GM12891 (cell line): ENCODE measurements around the gene PRRT1B.
"Not testable (repeated sequence)": the region's sequence is repeated elsewhere in the genome, so short reads cannot be mapped to it uniquely, and the experiment has no call there.

ENCODE experiments used
- DNase-seq: peaks from one replicate; pipeline ENCODE4 v3.0.0; 2011; ENCODE audit warnings: low spot score; ENCODE audit not compliant: insufficient read length
- FAIRE-seq: peaks from 2 replicates; lab custom pipeline; 2011; peaks lifted over from hg19 to GRCh38; lab: Jason Lieb, UNC
- PAX5 ChIP-seq: IDR thresholded peaks from 2 replicates; pipeline ENCODE4 v1.6.1; 2011; ENCODE audit warnings: low read length, moderate library complexity, mild to moderate bottlenecking; ENCODE audit not compliant: insufficient read depth, severe bottlenecking
- POLR2A ChIP-seq: IDR thresholded peaks from 2 replicates; pipeline ENCODE4 v1.6.1; 2011; ENCODE audit warnings: low read depth, low read length, control low read depth
- POLR2AphosphoS5 ChIP-seq: IDR thresholded peaks from 2 replicates; pipeline ENCODE4 v1.6.1; 2011; ENCODE audit warnings: low read depth, low read length, control low read depth
- POU2F2 ChIP-seq: IDR thresholded peaks from 2 replicates; pipeline ENCODE4 v1.6.1; 2011; ENCODE audit warnings: low read depth, mild to moderate bottlenecking, control low read depth, low read length, moderate library complexity
- SPI1 ChIP-seq: IDR thresholded peaks from 2 replicates; pipeline ENCODE4 v1.6.1; 2011; ENCODE audit warnings: low read depth, low read length, control low read depth
- TAF1 ChIP-seq: IDR thresholded peaks from 2 replicates; pipeline ENCODE4 v1.6.1; 2011; ENCODE audit warnings: low read depth, low read length, control low read depth

PRRT1B gene

GRCh38 chr9:131511416-131511815 lies 33.9 kb upstream of the PRRT1B start:
- DNase-seq (no peak), FAIRE-seq (no peak)
- no peak for TF ChIP-seq POU2F2
- no peak for TF ChIP-seq SPI1
- TF ChIP-seq PAX5, result no peak
- TF ChIP-seq POLR2A, result no peak
- TF ChIP-seq POLR2AphosphoS5, result no peak
- no peak for TF ChIP-seq TAF1

- no peak for DNase-seq
- FAIRE-seq, result no peak
- no peak for TF ChIP-seq POLR2A
- no peak for TF ChIP-seq POU2F2
- no peak for TF ChIP-seq SPI1
- TF ChIP-seq POLR2AphosphoS5, result no peak
- no peak for TF ChIP-seq PAX5
Observed at GRCh38 chr9:131511880-131512279, 33.4 kb upstream of the PRRT1B start.

GRCh38 chr9:131513177-131513576 lies 32.1 kb upstream of the PRRT1B start:
- DNase-seq (no peak), FAIRE-seq (no peak)
- TF ChIP-seq PAX5, result no peak

GRCh38 chr9:131515559-131516031 lies 29.7 kb upstream of the PRRT1B start:
- not testable (repeated sequence) for DNase-seq
- TF ChIP-seq SPI1, result peak; percentile 28
- peak; percentile 93 for FAIRE-seq

GRCh38 chr9:131516100-131516499 lies 29.2 kb upstream of the PRRT1B start:
- TF ChIP-seq POU2F2 (no peak), TAF1 (no peak), SPI1 (no peak), PAX5 (no peak), POLR2AphosphoS5 (no peak), POLR2A (no peak)
- FAIRE-seq (no peak), DNase-seq (no peak)

GRCh38 chr9:131516930-131517329 lies 28.4 kb upstream of the PRRT1B start:
- TF ChIP-seq PAX5 (no peak), POLR2AphosphoS5 (no peak), SPI1 (no peak), POU2F2 (no peak), POLR2A (no peak), TAF1 (no peak)
- DNase-seq, result no peak
- no peak for FAIRE-seq

- no peak for TF ChIP-seq POU2F2
- DNase-seq (no peak), FAIRE-seq (no peak)
Observed at GRCh38 chr9:131517761-131518190, 27.5 kb upstream of the PRRT1B start.

- TF ChIP-seq POLR2AphosphoS5 (no peak), POLR2A (no peak), PAX5 (no peak), TAF1 (no peak), SPI1 (no peak), POU2F2 (no peak)
- DNase-seq (no peak), FAIRE-seq (no peak)
Observed at GRCh38 chr9:131518553-131518952, 26.8 kb upstream of the PRRT1B start.

GRCh38 chr9:131520503-131520902 lies 24.8 kb upstream of the PRRT1B start:
- FAIRE-seq (no peak), DNase-seq (no peak)
- TF ChIP-seq POLR2AphosphoS5 (no peak), POU2F2 (no peak), PAX5 (no peak), TAF1 (no peak), POLR2A (no peak), SPI1 (no peak)

- no peak for FAIRE-seq
- DNase-seq, result no peak
- TF ChIP-seq SPI1, result no peak
- TF ChIP-seq POLR2A, result no peak
- no peak for TF ChIP-seq TAF1
- TF ChIP-seq POLR2AphosphoS5, result no peak
- no peak for TF ChIP-seq POU2F2
- no peak for TF ChIP-seq PAX5
Observed at GRCh38 chr9:131521203-131521602, 24.1 kb upstream of the PRRT1B start.

- no peak for FAIRE-seq
- DNase-seq, result no peak
- TF ChIP-seq PAX5 (no peak), POU2F2 (no peak), POLR2A (no peak), POLR2AphosphoS5 (no peak), SPI1 (no peak), TAF1 (no peak)
Observed at GRCh38 chr9:131521822-131522221, 23.5 kb upstream of the PRRT1B start.
